Adipose tissue (tissue), 3 donors: ENCODE results near the gene GPR3. TPM values are rescaled to one million over a fixed set of nuclear protein-coding genes. Genes with fewer than 3 reads are reported as not detected.
"Not testable (repeated sequence)": the region's sequence is repeated elsewhere in the genome, so short reads cannot be mapped to it uniquely, and the experiment has no call there.

Experiments used
- H3K27ac ChIP-seq: one replicate; pipeline ENCODE4 v1.5.1; 2013; ENCODE audit warnings: low read depth, low read length
- WGBS, 3 donors: extraction: QIAGEN DNeasy Blood & Tissue Kit; methylation state at CpG; one replicate each; pipeline ENCODE4 v1.1.7; 2013; 5-methylcytosine and 5-hydroxymethylcytosine counted together
- polyA plus RNA-seq, 3 donors: library from polyadenylated mRNA; stranded (reverse); fragments of 200-250 nt; gene quantifications; one replicate each; pipeline ENCODE4 v1.2.3, GENCODE V29; 2013
- donor health status: healthy with polysubstance abuse.
- donor health status: Bipolar disorder and iron deficiency.
- donor health status: healthy.

GPR3 gene
- polyA plus RNA-seq, 3 donors, result 0.43 to 1.2 (median 0.94) TPM

GRCh38 chr1:27408151-27408550, 15.7 kb downstream of the GPR3 start:
- 92 to 96% (median 95%) methylated on average over 9 of the region's 9 CpGs for WGBS, 3 donors
- H3K27ac ChIP-seq, result no peak overlapping the region

GRCh38 chr1:27409669-27410068, 17.2 kb downstream of the GPR3 start:
- 93 to 95% (median 94%) methylated on average over 11 of the region's 11 CpGs for WGBS, 3 donors
- H3K27ac ChIP-seq, result no peak overlapping the region

GRCh38 chr1:27410709-27411108, 18.3 kb downstream of the GPR3 start:
- 77 to 88% (median 85%) methylated on average over 2 of the region's 2 CpGs for WGBS, 3 donors
- no peak overlapping the region for H3K27ac ChIP-seq

- 90 to 93% (median 93%) methylated on average over 4 of the region's 4 CpGs for WGBS, 3 donors
- no peak overlapping the region for H3K27ac ChIP-seq
These were observed 20.1 kb downstream of the GPR3 start for GRCh38 chr1:27412502-27412901.

GRCh38 chr1:27413004-27413403, 20.6 kb downstream of the GPR3 start:
- no peak overlapping the region for H3K27ac ChIP-seq
- WGBS, 3 donors, result 48 to 63% (median 58%) methylated on average over 4 of the region's 4 CpGs

- no peak overlapping the region for H3K27ac ChIP-seq
These were observed 21.7 kb downstream of the GPR3 start for GRCh38 chr1:27414091-27414490.

GRCh38 chr1:27416387-27417111, 24.1 kb downstream of the GPR3 start:
- H3K27ac ChIP-seq, result no peak overlapping the region
- 60 to 71% (median 61%) methylated on average over 3 of the region's 3 CpGs for WGBS, 3 donors

More at GRCh38 chr1:27414091-27414490, 21.7 kb downstream of the GPR3 start:
- WGBS, 3 donors, result 88 to 95% (median 89%) methylated on average over 1 of the region's 1 CpG

GRCh38 chr1:27417713-27418112, 25.3 kb downstream of the GPR3 start:
- H3K27ac ChIP-seq, result no peak overlapping the region
- 68 to 83% (median 76%) methylated on average over 3 of the region's 3 CpGs for WGBS, 3 donors

GRCh38 chr1:27418326-27419185, 26.1 kb downstream of the GPR3 start:
- WGBS, 3 donors, result 39 to 52% (median 47%) methylated on average over 14 of the region's 14 CpGs

GRCh38 chr1:27423709-27424108, 31.3 kb downstream of the GPR3 start:
- no peak overlapping the region for H3K27ac ChIP-seq

More at GRCh38 chr1:27418326-27419185, 26.1 kb downstream of the GPR3 start:
- no peak overlapping the region for H3K27ac ChIP-seq

GRCh38 chr1:27427329-27427728, 34.9 kb downstream of the GPR3 start:
- no peak overlapping the region for H3K27ac ChIP-seq
- WGBS, 3 donors, result 48 to 73% (median 51%) methylated on average over 2 of the region's 2 CpGs

More at GRCh38 chr1:27423709-27424108, 31.3 kb downstream of the GPR3 start:
- WGBS, 3 donors, result 72 to 81% (median 75%) methylated on average over 4 of the region's 4 CpGs

GRCh38 chr1:27427816-27428315, 35.4 kb downstream of the GPR3 start:
- 43 to 62% (median 48%) methylated on average over 2 of the region's 2 CpGs for WGBS, 3 donors

GRCh38 chr1:27428316-27429028, 36.0 kb downstream of the GPR3 start:
- WGBS, 3 donors, result 14 to 49% (median 14%) methylated on average over 17 of the region's 17 CpGs

More at GRCh38 chr1:27427816-27428315, 35.4 kb downstream of the GPR3 start:
- H3K27ac ChIP-seq, result no peak overlapping the region

GRCh38 chr1:27429029-27429425, 36.6 kb downstream of the GPR3 start:
- WGBS, 3 donors, result 6 to 50% (median 13%) methylated on average over 2 of the region's 2 CpGs
- H3K27ac ChIP-seq, result no peak overlapping the region

More at GRCh38 chr1:27428316-27429028, 36.0 kb downstream of the GPR3 start:
- no peak overlapping the region for H3K27ac ChIP-seq

- no peak overlapping the region for H3K27ac ChIP-seq
- WGBS, 3 donors, result 7 to 55% (median 13%) methylated on average over 1 of the region's 1 CpG
These were observed 38.6 kb downstream of the GPR3 start for GRCh38 chr1:27430903-27431600.

- H3K27ac ChIP-seq, result no peak overlapping the region
- 83 to 90% (median 85%) methylated on average over 2 of the region's 2 CpGs for WGBS, 3 donors
These were observed 39.1 kb downstream of the GPR3 start for GRCh38 chr1:27431601-27431940.

GRCh38 chr1:27432725-27433124, 40.3 kb downstream of the GPR3 start:
- H3K27ac ChIP-seq, result not testable (repeated sequence)
- 84 to 97% (median 89%) methylated on average over 1 of the region's 1 CpG for WGBS, 3 donors

GRCh38 chr1:27433706-27434105, 41.3 kb downstream of the GPR3 start:
- H3K27ac ChIP-seq, result no peak overlapping the region
- 59 to 89% (median 88%) methylated on average over 3 of the region's 3 CpGs for WGBS, 3 donors
